Upper lobe of left lung (tissue), 4 donors: ENCODE data around the gene LRRTM2.

Experiments used
- EP300 ChIP-seq, 4 donors: sonication (generic); formaldehyde crosslinking; IDR thresholded peaks; one replicate each; pipeline ENCODE4 v1.5.1; 2017; ENCODE audit warnings: antibody characterized with exemption in 4 of 4, control low read depth in 2 of 4
- POLR2A ChIP-seq, 4 donors: fragments of 450-650 bp; IDR thresholded peaks; one replicate each; pipeline ENCODE4 v1.5.1; 2016 to 2017; ENCODE audit warnings: antibody characterized with exemption in 4 of 4, mild to moderate bottlenecking in 2 of 4
- TF ChIP-seq, protein P1 (sequence below), 6 experiments: fragments of 450-650 bp in 4 of 6; fragments of 200-600 bp in 2 of 6; sonication (generic) in 2 of 6; IDR thresholded peaks; one replicate each; pipeline ENCODE4 v1.5.1; 2016 to 2019; ENCODE audit warnings: antibody characterized with exemption in 6 of 6

DNA sequence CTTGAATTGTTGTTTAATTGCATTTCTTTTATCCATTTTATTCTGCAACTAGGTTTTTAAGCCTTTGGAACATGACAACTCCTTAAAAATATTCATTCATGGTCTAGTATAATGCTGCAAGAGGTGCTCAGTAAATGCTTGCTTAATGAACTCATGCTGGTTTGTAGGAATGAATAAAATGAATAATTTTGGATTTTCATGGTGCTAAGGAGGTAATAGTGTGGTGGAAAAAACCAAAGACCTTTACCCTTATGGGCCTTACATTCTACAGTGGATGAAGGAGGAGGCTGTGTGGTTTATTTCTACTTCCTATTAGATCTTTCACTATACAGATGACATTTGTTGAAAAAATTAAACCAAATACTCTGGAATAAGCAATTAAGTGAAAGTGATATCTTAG lies 43.4 kb downstream of the LRRTM2 start:
- TF ChIP-seq POLR2A (IDR thresholded peaks at IDR 0.05) (no peak), EP300 (IDR thresholded peaks at IDR 0.05) (no peak)
- TF ChIP-seq, protein P1, sequence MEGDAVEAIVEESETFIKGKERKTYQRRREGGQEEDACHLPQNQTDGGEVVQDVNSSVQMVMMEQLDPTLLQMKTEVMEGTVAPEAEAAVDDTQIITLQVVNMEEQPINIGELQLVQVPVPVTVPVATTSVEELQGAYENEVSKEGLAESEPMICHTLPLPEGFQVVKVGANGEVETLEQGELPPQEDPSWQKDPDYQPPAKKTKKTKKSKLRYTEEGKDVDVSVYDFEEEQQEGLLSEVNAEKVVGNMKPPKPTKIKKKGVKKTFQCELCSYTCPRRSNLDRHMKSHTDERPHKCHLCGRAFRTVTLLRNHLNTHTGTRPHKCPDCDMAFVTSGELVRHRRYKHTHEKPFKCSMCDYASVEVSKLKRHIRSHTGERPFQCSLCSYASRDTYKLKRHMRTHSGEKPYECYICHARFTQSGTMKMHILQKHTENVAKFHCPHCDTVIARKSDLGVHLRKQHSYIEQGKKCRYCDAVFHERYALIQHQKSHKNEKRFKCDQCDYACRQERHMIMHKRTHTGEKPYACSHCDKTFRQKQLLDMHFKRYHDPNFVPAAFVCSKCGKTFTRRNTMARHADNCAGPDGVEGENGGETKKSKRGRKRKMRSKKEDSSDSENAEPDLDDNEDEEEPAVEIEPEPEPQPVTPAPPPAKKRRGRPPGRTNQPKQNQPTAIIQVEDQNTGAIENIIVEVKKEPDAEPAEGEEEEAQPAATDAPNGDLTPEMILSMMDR (IDR thresholded peaks at IDR 0.05) = no peak
